Endothelial cell of umbilical vein (primary cell): Measurements from ENCODE around the gene INHBC. TPM values are rescaled to one million over a fixed set of nuclear protein-coding genes. Genes with fewer than 3 reads are reported as not detected.

Source experiments
- BruUV-seq: library from RNA; stranded (reverse); fragments of 400-500 nt; replicated peaks from 2 replicates; lab custom pipeline; 2021; lab: Mats Ljungman, UMichigan
- CTCF ChIA-PET: fragments of 300-600, 350-600 bp; sonication (Branson Sonifier 250); formaldehyde crosslinking; loops from one replicate; lab custom pipeline; 2021; ENCODE audit warnings: antibody characterized with exemption, inconsistent platforms; lab: Charles Lee
- POLR2A ChIA-PET: fragments of 300-600, 350-600 bp; sonication (Branson Sonifier 250); formaldehyde crosslinking; loops from one replicate; lab custom pipeline; 2021; ENCODE audit warnings: antibody characterized with exemption, inconsistent platforms; lab: Charles Lee
- DNase-seq: peaks from one replicate; pipeline ENCODE4 v3.0.0-alpha.2; 2011; ENCODE audit warnings: low read depth, low spot score
- FAIRE-seq: peaks from 2 replicates; lab custom pipeline; 2011; peaks lifted over from hg19 to GRCh38; lab: Jason Lieb, UNC
- H2AFZ ChIP-seq: 2 replicates; pipeline ENCODE4 v1.6.0; 2012; ENCODE audit warnings: low read depth, low read length, control low read depth, inconsistent platforms
- H3K27ac ChIP-seq: 2 replicates; pipeline ENCODE4 v1.5.1; 2011; ENCODE audit warnings: low read depth, mild to moderate bottlenecking, control low read depth, low read length, moderate library complexity; ENCODE audit not compliant: insufficient read depth
- H3K27me3 ChIP-seq, 2 experiments: 2 replicates each; pipeline versions ENCODE4 v1.6.0 to v1.6.1; 2011; ENCODE audit warnings: low read length in 2 of 2, mixed read lengths in 1 of 2; ENCODE audit not compliant: control insufficient read depth in 2 of 2, insufficient read depth in 2 of 2
- H3K36me3 ChIP-seq, 2 experiments: 2 replicates in 1 of 2; 3 replicates in 1 of 2; pipeline ENCODE4 v1.5.1; 2011; ENCODE audit warnings: low read length in 2 of 2, mild to moderate bottlenecking in 1 of 2, moderate library complexity in 1 of 2; ENCODE audit not compliant: control insufficient read depth in 2 of 2, insufficient read depth in 2 of 2; ENCODE audit errors: extremely low read depth in 1 of 2
- H3K4me1 ChIP-seq: 3 replicates; pipeline ENCODE4 v1.5.1; 2011; ENCODE audit warnings: mild to moderate bottlenecking, low read length; ENCODE audit not compliant: control insufficient read depth, insufficient read depth; ENCODE audit errors: extremely low read depth
- H3K4me2 ChIP-seq: 2 replicates; pipeline ENCODE4 v1.6.1; 2011; ENCODE audit warnings: low read length, control low read depth, mixed read lengths; ENCODE audit not compliant: insufficient read depth
- H3K4me3 ChIP-seq, 3 experiments: fragments of 200-600 bp in 1 of 3; sonication (generic), shearing (Covaris generic) in 1 of 3; replicated peaks in 1 of 3; 2 replicates each; pipeline ENCODE4 v1.5.1; 2011 to 2016; ENCODE audit warnings: control low read depth in 3 of 3, low read length in 3 of 3, mild to moderate bottlenecking in 2 of 3, inconsistent platforms in 1 of 3, low read depth in 1 of 3, moderate library complexity in 1 of 3; ENCODE audit not compliant: insufficient read depth in 1 of 3
- H3K79me2 ChIP-seq: 2 replicates; pipeline ENCODE4 v1.6.0; 2012; ENCODE audit warnings: low read length, inconsistent platforms; ENCODE audit not compliant: control insufficient read depth, insufficient read depth
- H3K9ac ChIP-seq: replicated peaks from 2 replicates; pipeline ENCODE3; 2011; ENCODE audit warnings: low read length, control low read depth; ENCODE audit not compliant: insufficient read depth; ENCODE audit errors: extremely low read depth
- H3K9me1 ChIP-seq: replicated peaks from 3 replicates; pipeline ENCODE4 v1.6.0; 2011; ENCODE audit warnings: mild to moderate bottlenecking, low read length; ENCODE audit not compliant: control insufficient read depth, insufficient read depth; ENCODE audit errors: extremely low read depth
- H3K9me3 ChIP-seq: replicated peaks from 2 replicates; pipeline ENCODE4 v1.5.1; 2012; ENCODE audit warnings: low read length, inconsistent platforms; ENCODE audit not compliant: control insufficient read depth, insufficient read depth
- H4K20me1 ChIP-seq: replicated peaks from 2 replicates; pipeline ENCODE3; 2011; ENCODE audit warnings: mild to moderate bottlenecking, low read length; ENCODE audit not compliant: control insufficient read depth, insufficient read depth; ENCODE audit errors: extremely low read depth
- EZH2 ChIP-seq: IDR thresholded peaks from 2 replicates; pipeline ENCODE4 v1.6.1; 2012; ENCODE audit warnings: borderline replicate concordance, low read depth, mild to moderate bottlenecking, moderate library complexity, low read length, inconsistent platforms; ENCODE audit not compliant: severe bottlenecking
- FOS ChIP-seq: IDR thresholded peaks from 2 replicates; pipeline ENCODE4 v1.6.1; 2011; ENCODE audit warnings: mild to moderate bottlenecking, low read length, moderate library complexity, borderline replicate concordance; ENCODE audit not compliant: insufficient read depth
- GATA2 ChIP-seq: IDR thresholded peaks from 2 replicates; pipeline ENCODE4 v1.7.0; 2011; ENCODE audit warnings: low read depth, mild to moderate bottlenecking, moderate library complexity, mixed read lengths, low read length; ENCODE audit not compliant: insufficient read length, insufficient read depth
- JUN ChIP-seq: IDR thresholded peaks from 2 replicates; pipeline ENCODE4 v1.6.1; 2011; ENCODE audit warnings: borderline replicate concordance, low read depth; ENCODE audit not compliant: insufficient read length, insufficient read depth
- MYC ChIP-seq: IDR thresholded peaks from one replicate; pipeline ENCODE4 v1.6.1; 2011; ENCODE audit warnings: mild to moderate bottlenecking, low read depth, low read length
- POLR2A ChIP-seq: IDR thresholded peaks from 2 replicates; pipeline ENCODE4 v1.6.1; 2012; ENCODE audit warnings: low read depth, mild to moderate bottlenecking, control low read depth, low read length
- POLR2AphosphoS5 ChIP-seq: IDR thresholded peaks from 2 replicates; pipeline ENCODE4 v1.6.1; 2012; ENCODE audit warnings: low read depth, mild to moderate bottlenecking, control low read depth, low read length, moderate library complexity; ENCODE audit not compliant: insufficient read depth
- dilution Hi-C: fragments of 300-500 bp; cut with MboI; formaldehyde crosslinking; loops from one replicate; pipeline ENCODE4 v1.15.0; 2019; ENCODE audit warnings: low sequenced_read_pairs; ENCODE audit not compliant: extremely low pct_ligation_motif_present
- intact Hi-C: fragments of 100-400 bp; cut with micrococcal nuclease; formaldehyde crosslinking; loops from one replicate; pipeline ENCODE4 v1.10.0; 2022
- polyA plus RNA-seq, 4 experiments: library from polyadenylated mRNA; depleted of rRNA in 3 of 4; stranded (reverse) in 3 of 4; unstranded in 1 of 4; fragments of >200 nt; gene quantifications; 2 replicates each; pipeline versions ENCODE4 v1.2.1 to v1.2.3, GENCODE V29; 2011 to 2012; ENCODE audit warnings: missing spikeins in 1 of 4
- total RNA-seq: library from RNA; stranded (reverse); gene quantifications from 2 replicates; pipeline ENCODE4 v1.2.3, GENCODE V29; 2021
- TF ChIP-seq, protein P1 (sequence below), 2 donors: IDR thresholded peaks; 1 replicate in 1 of 2; 2 replicates in 1 of 2; pipeline ENCODE4 v1.5.1; 2011; ENCODE audit warnings: low read length in 2 of 2, mild to moderate bottlenecking in 2 of 2, moderate library complexity in 2 of 2, control low read depth in 1 of 2, inconsistent platforms in 1 of 2, low read depth in 1 of 2; ENCODE audit not compliant: insufficient read depth in 1 of 2; ENCODE audit errors: extremely low read depth in 1 of 2
- TF ChIP-seq, protein P2 (sequence below): IDR thresholded peaks from 2 replicates; pipeline ENCODE4 v1.6.1; 2011; ENCODE audit not compliant: insufficient read depth, insufficient read length

INHBC gene
- total and polyA plus RNA-seq, 2 donors (not counting 3 experiments of a cell fraction or from before 2014, with no cell fraction given): not detected

GRCh38 chr12:57489157-57489641, 54.6 kb downstream of the INHBC start:
- no peaks in the 10 kb centered on the region for H3K9me3 ChIP-seq
- H3K79me2 ChIP-seq: peaks cover 23% of the 10 kb centered on the region
- H3K9me1 ChIP-seq: no peaks in the 10 kb centered on the region
- no peaks in the 10 kb centered on the region for H4K20me1 ChIP-seq
- peak overlapping the region in 1 of 3 experiments; percentile 94 for H3K4me3 ChIP-seq
- BruUV-seq: no TSS peak
- dilution Hi-C loops: no loop called here
- FAIRE-seq (no peak), DNase-seq (no peak)
- TF ChIP-seq, protein P1, sequence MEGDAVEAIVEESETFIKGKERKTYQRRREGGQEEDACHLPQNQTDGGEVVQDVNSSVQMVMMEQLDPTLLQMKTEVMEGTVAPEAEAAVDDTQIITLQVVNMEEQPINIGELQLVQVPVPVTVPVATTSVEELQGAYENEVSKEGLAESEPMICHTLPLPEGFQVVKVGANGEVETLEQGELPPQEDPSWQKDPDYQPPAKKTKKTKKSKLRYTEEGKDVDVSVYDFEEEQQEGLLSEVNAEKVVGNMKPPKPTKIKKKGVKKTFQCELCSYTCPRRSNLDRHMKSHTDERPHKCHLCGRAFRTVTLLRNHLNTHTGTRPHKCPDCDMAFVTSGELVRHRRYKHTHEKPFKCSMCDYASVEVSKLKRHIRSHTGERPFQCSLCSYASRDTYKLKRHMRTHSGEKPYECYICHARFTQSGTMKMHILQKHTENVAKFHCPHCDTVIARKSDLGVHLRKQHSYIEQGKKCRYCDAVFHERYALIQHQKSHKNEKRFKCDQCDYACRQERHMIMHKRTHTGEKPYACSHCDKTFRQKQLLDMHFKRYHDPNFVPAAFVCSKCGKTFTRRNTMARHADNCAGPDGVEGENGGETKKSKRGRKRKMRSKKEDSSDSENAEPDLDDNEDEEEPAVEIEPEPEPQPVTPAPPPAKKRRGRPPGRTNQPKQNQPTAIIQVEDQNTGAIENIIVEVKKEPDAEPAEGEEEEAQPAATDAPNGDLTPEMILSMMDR (IDR thresholded peaks at IDR 0.05; ENCODE audit: extremely low read depth in 1 of 2, insufficient read depth in 1 of 2, low read depth in 1 of 2, low read length in 2 of 2): no peak
- TF ChIP-seq MYC (no peak), POLR2AphosphoS5 (no peak), EZH2 (no peak), JUN (no peak), FOS (no peak), GATA2 (no peak), POLR2A (no peak)
- TF ChIP-seq, protein P2, sequence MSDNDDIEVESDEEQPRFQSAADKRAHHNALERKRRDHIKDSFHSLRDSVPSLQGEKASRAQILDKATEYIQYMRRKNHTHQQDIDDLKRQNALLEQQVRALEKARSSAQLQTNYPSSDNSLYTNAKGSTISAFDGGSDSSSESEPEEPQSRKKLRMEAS: no peak
- peaks cover 10 to 18% of the 10 kb centered on the region in 2 experiments for H3K36me3 ChIP-seq
- ChIA-PET CTCF (interaction anchor here (1.1 kb wide), 1 partner anchor 8 kb away, joined by 3 read pairs; no protein-coding TSS in a partner anchor), POLR2A (interaction anchor here (0.7 kb wide), 1 partner anchor 14 kb away, joined by 3 read pairs; no protein-coding TSS in a partner anchor)
- H3K27me3 ChIP-seq: no peaks in the 10 kb centered on the region
- no peak overlapping the region for H3K27ac ChIP-seq
- intact Hi-C loops: loop anchor here (2.0 to 5.0 kb wide), 2 partner anchors 33 to 58 kb away; partner anchors contain the start of genes DCTN2, DDIT3 and MBD6
- H3K4me2 ChIP-seq: peak overlapping the region; percentile 87
- peaks cover 9% of the 10 kb centered on the region for H3K4me1 ChIP-seq
- no peak overlapping the region for H3K9ac ChIP-seq
- no peak overlapping the region for H2AFZ ChIP-seq
